Skin of body (tissue), 2 donors: ENCODE results near the gene PPARGC1A. TPM values are rescaled to one million over a fixed set of nuclear protein-coding genes. Genes with fewer than 3 reads are reported as not detected.

ENCODE experiments used
- DNase-seq: peaks from one replicate; lab custom pipeline; 2025; lab: John Stamatoyannopoulos, UW
- total RNA-seq: library from RNA; depleted of rRNA; stranded (reverse); fragments of >200 nt; gene quantifications from one replicate; pipeline ENCODE4 v1.2.3, GENCODE V29; 2014

The PPARGC1A gene
- total RNA-seq, 1 donor from 2014 or later: 10.6 TPM

- no peak for DNase-seq
Observed at GRCh38 chr4:23881674-23882337, 8.0 kb downstream of the PPARGC1A start.

- DNase-seq: no peak
Observed at GRCh38 chr4:23881052-23881501, 8.8 kb downstream of the PPARGC1A start.

- no peak for DNase-seq
Observed at GRCh38 chr4:23878912-23879732, 10.7 kb downstream of the PPARGC1A start.

- DNase-seq: no peak
Observed at GRCh38 chr4:23878246-23878891, 11.5 kb downstream of the PPARGC1A start.

GRCh38 chr4:23877758-23878229 lies 12.1 kb downstream of the PPARGC1A start:
- DNase-seq: no peak

- DNase-seq: no peak
Observed at GRCh38 chr4:23876418-23877089, 13.3 kb downstream of the PPARGC1A start.

- no peak for DNase-seq
Observed at GRCh38 chr4:23875317-23875716, 14.5 kb downstream of the PPARGC1A start.

- DNase-seq: no peak
Observed at GRCh38 chr4:23874536-23874901, 15.3 kb downstream of the PPARGC1A start.

GRCh38 chr4:23873717-23874535 lies 15.9 kb downstream of the PPARGC1A start:
- no peak for DNase-seq

GRCh38 chr4:23871426-23871825 lies 18.4 kb downstream of the PPARGC1A start:
- DNase-seq: no peak

- no peak for DNase-seq
Observed at GRCh38 chr4:23866450-23867075, 23.3 kb downstream of the PPARGC1A start.

- DNase-seq: no peak
Observed at GRCh38 chr4:23861897-23862296, 27.9 kb downstream of the PPARGC1A start.

GRCh38 chr4:23860919-23861318 lies 28.9 kb downstream of the PPARGC1A start:
- no peak for DNase-seq

- peak; percentile 34 for DNase-seq
Observed at GRCh38 chr4:23857367-23857959, 32.4 kb downstream of the PPARGC1A start.

- DNase-seq: no peak
Observed at GRCh38 chr4:23856630-23857029, 33.2 kb downstream of the PPARGC1A start.

- no peak for DNase-seq
Observed at GRCh38 chr4:23855912-23856605, 33.8 kb downstream of the PPARGC1A start.

- DNase-seq: no peak
Observed at GRCh38 chr4:23853986-23854660, 35.7 kb downstream of the PPARGC1A start.

- no peak for DNase-seq
Observed at GRCh38 chr4:23851464-23851863, 38.4 kb downstream of the PPARGC1A start.

- DNase-seq: no peak
Observed at GRCh38 chr4:23847158-23847557, 42.7 kb downstream of the PPARGC1A start.
